Measurements from ENCODE around the gene ZNF710. TPM values are rescaled to one million over a fixed set of nuclear protein-coding genes. Genes with fewer than 3 reads are reported as not detected.
"Not testable (repeated sequence)": the region's sequence is repeated elsewhere in the genome, so short reads cannot be mapped to it uniquely, and the experiment has no call there.

Gene ZNF710
- total RNA-seq, 1 donor: 13.0 TPM

GRCh38 chr15:90065682-90066049, 64.5 kb downstream of the ZNF710 start:
- TF ChIP-seq CTCF (IDR thresholded peaks at IDR 0.05; ENCODE audit: insufficient read depth, low read depth, low read length): no peak
- DNase-seq (ENCODE audit: low read depth): no peak
- H3K4me3 ChIP-seq (ENCODE audit: low read depth, low read length): no peak overlapping the region

- no peak for TF ChIP-seq CTCF (IDR thresholded peaks at IDR 0.05; ENCODE audit: insufficient read depth, low read depth, low read length)
- no peak overlapping the region for H3K4me3 ChIP-seq (ENCODE audit: low read depth, low read length)
- DNase-seq (ENCODE audit: low read depth): no peak
Measured at GRCh38 chr15:90067181-90067952, 66.2 kb downstream of the ZNF710 start.

GRCh38 chr15:90067953-90068606, 67.0 kb downstream of the ZNF710 start:
- no peak for TF ChIP-seq CTCF (IDR thresholded peaks at IDR 0.05; ENCODE audit: insufficient read depth, low read depth, low read length)
- DNase-seq (ENCODE audit: low read depth): no peak
- no peak overlapping the region for H3K4me3 ChIP-seq (ENCODE audit: low read depth, low read length)

GRCh38 chr15:90070623-90071022, 69.5 kb downstream of the ZNF710 start:
- DNase-seq (ENCODE audit: low read depth); H3K4me3 ChIP-seq (ENCODE audit: low read depth, low read length): not testable (repeated sequence)

- H3K4me3 ChIP-seq (ENCODE audit: low read depth, low read length): no peak overlapping the region
- DNase-seq (ENCODE audit: low read depth): peak; percentile 88
- TF ChIP-seq CTCF (IDR thresholded peaks at IDR 0.05; ENCODE audit: insufficient read depth, low read depth, low read length): peak; percentile 88
Measured at GRCh38 chr15:90071220-90071807, 70.2 kb downstream of the ZNF710 start.

- no peak for DNase-seq (ENCODE audit: low read depth)
- no peak for TF ChIP-seq CTCF (IDR thresholded peaks at IDR 0.05; ENCODE audit: insufficient read depth, low read depth, low read length)
- H3K4me3 ChIP-seq (ENCODE audit: low read depth, low read length): no peak overlapping the region
Measured at GRCh38 chr15:90072978-90073640, 72.0 kb downstream of the ZNF710 start.

GRCh38 chr15:90074023-90074422, 72.9 kb downstream of the ZNF710 start:
- no peak for TF ChIP-seq CTCF (IDR thresholded peaks at IDR 0.05; ENCODE audit: insufficient read depth, low read depth, low read length)
- DNase-seq (ENCODE audit: low read depth): no peak
- H3K4me3 ChIP-seq (ENCODE audit: low read depth, low read length): no peak overlapping the region
